A673 (cell line): ENCODE data around the gene EIF2B2. TPM values are rescaled to one million over a fixed set of nuclear protein-coding genes. Genes with fewer than 3 reads are reported as not detected.
A peak's percentile ranks its signal among the peaks of the same experiment; 100 is the strongest.

Experiments
- BruUV-seq: library from RNA; stranded (reverse); fragments of 400-500 nt; replicated peaks from 2 replicates; lab custom pipeline; 2021; lab: Mats Ljungman, UMichigan
- CTCF ChIA-PET: fragments of 300-600 bp; sonication (Branson Sonifier 250); formaldehyde crosslinking; loops from one replicate; lab custom pipeline; 2022; ENCODE audit warnings: antibody characterized with exemption; lab: Charles Lee
- POLR2A ChIA-PET: fragments of 300-600 bp; sonication (Branson Sonifier 250); formaldehyde crosslinking; loops from one replicate; lab custom pipeline; 2022; ENCODE audit warnings: antibody characterized with exemption; ENCODE audit not compliant: low non-redundant PET; lab: Charles Lee
- DNase-seq: peaks from one replicate; pipeline ENCODE4 v3.0.0-alpha.2; 2015; ENCODE audit warnings: low spot score
- H3K27ac ChIP-seq: fragments of 200-600 bp; sonication (generic); 2 replicates; pipeline ENCODE4 v1.5.1; 2016; ENCODE audit warnings: mixed run types, low read depth, mild to moderate bottlenecking, mixed read lengths, antibody characterized with exemption, low read length; ENCODE audit not compliant: poor library complexity, severe bottlenecking
- H3K27me3 ChIP-seq: fragments of 200-600 bp; sonication (generic); replicated peaks from 2 replicates; pipeline ENCODE4 v1.6.1; 2017; ENCODE audit warnings: mixed run types, low read depth, mild to moderate bottlenecking, mixed read lengths, antibody characterized with exemption, low read length; ENCODE audit not compliant: insufficient read depth, poor library complexity
- H3K36me3 ChIP-seq: fragments of 200-600 bp; sonication (generic); 2 replicates; pipeline ENCODE4 v1.6.1; 2016; ENCODE audit warnings: mixed run types, mild to moderate bottlenecking, mixed read lengths, antibody characterized with exemption, low read length; ENCODE audit not compliant: insufficient read depth, poor library complexity, severe bottlenecking
- H3K4me1 ChIP-seq: fragments of 200-600 bp; sonication (generic); 2 replicates; pipeline ENCODE4 v1.6.1; 2017; ENCODE audit warnings: mixed run types, mild to moderate bottlenecking, mixed read lengths, antibody characterized with exemption, low read length; ENCODE audit not compliant: insufficient read depth, poor library complexity, severe bottlenecking
- H3K4me3 ChIP-seq: fragments of 200-600 bp; sonication (generic); 2 replicates; pipeline ENCODE4 v1.5.1; 2016; ENCODE audit warnings: low read depth, mixed run types, mild to moderate bottlenecking, mixed read lengths, low read length; ENCODE audit not compliant: poor library complexity, severe bottlenecking
- H3K9me3 ChIP-seq: fragments of 200-600 bp; sonication (generic); 2 replicates; pipeline ENCODE4 v1.6.1; 2016; ENCODE audit warnings: mixed run types, low read depth, mild to moderate bottlenecking, mixed read lengths, antibody characterized with exemption, low read length; ENCODE audit not compliant: poor library complexity, severe bottlenecking
- EZH2 ChIP-seq: fragments of 200-600 bp; sonication (generic); IDR thresholded peaks from 2 replicates; pipeline ENCODE4 v1.6.1; 2017; ENCODE audit warnings: borderline replicate concordance, low read depth, mild to moderate bottlenecking, mixed read lengths, antibody characterized with exemption, low read length; ENCODE audit not compliant: poor library complexity, severe bottlenecking
- intact Hi-C: fragments of 100-400 bp; cut with micrococcal nuclease; formaldehyde crosslinking; loops from one replicate; pipeline ENCODE4 v1.10.0; 2022; ENCODE audit not compliant: unreplicated experiment
- total RNA-seq: library from RNA; stranded (reverse); gene quantifications from 2 replicates; pipeline ENCODE4 v1.2.3, GENCODE V29; 2021
- TF ChIP-seq, protein P1 (sequence below): fragments of 300-800, 200-600 bp; sonication (generic); conservative IDR thresholded peaks from 2 replicates; pipeline ENCODE4 v1.5.1; 2017; ENCODE audit warnings: low read depth, mild to moderate bottlenecking, antibody characterized with exemption, low read length, moderate library complexity, mixed read lengths

The EIF2B2 gene
- total RNA-seq, 1 experiment from 2014 or later = 106 TPM

DNA sequence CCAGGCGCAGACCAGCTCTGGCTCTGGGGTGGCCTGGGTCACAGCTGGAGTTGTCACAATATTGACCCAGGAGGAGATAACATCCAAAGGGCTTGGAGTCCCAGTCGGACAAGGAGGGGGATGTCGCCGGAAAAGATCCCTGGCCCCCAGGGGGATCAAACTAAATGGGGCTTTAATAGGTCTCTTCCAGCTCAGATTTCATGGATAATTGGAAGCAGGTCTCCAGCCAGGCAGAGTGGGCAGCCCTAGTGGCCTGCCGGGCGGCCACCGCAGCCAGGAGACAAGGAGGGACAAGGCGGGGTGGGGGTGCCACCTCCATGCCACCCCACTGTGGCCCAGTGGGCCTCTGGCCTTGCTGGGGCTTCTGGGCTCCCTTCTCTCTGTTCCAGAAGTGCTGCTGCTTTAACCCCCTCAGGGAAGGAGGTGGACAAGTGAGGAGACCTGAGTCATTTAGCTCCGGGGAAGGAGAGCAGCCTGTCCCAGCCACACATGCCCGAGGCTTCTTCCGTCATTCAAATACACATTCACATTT lies 24.2 kb upstream of the EIF2B2 start:
- DNase-seq = peak; percentile 54
- intact Hi-C loops = no loop called here
- CTCF ChIA-PET = no interaction called here
- Histone ChIP-seq H3K27me3 (no peaks in the 10 kb centered on the region), H3K4me1 (peaks cover 51% of the 10 kb centered on the region), H3K27ac (peak overlapping the region; percentile 81), H3K9me3 (no peaks in the 10 kb centered on the region), H3K4me3 (no peak overlapping the region), H3K36me3 (no peaks in the 10 kb centered on the region)
- POLR2A ChIA-PET = no interaction called here
- no TSS peak for BruUV-seq
- TF ChIP-seq EZH2 = no peak
- TF ChIP-seq, protein P1, sequence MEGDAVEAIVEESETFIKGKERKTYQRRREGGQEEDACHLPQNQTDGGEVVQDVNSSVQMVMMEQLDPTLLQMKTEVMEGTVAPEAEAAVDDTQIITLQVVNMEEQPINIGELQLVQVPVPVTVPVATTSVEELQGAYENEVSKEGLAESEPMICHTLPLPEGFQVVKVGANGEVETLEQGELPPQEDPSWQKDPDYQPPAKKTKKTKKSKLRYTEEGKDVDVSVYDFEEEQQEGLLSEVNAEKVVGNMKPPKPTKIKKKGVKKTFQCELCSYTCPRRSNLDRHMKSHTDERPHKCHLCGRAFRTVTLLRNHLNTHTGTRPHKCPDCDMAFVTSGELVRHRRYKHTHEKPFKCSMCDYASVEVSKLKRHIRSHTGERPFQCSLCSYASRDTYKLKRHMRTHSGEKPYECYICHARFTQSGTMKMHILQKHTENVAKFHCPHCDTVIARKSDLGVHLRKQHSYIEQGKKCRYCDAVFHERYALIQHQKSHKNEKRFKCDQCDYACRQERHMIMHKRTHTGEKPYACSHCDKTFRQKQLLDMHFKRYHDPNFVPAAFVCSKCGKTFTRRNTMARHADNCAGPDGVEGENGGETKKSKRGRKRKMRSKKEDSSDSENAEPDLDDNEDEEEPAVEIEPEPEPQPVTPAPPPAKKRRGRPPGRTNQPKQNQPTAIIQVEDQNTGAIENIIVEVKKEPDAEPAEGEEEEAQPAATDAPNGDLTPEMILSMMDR = no peak

GRCh38 chr14:74979029-74979428 lies 23.7 kb upstream of the EIF2B2 start:
- no TSS peak for BruUV-seq
- intact Hi-C loops = no loop called here
- Histone ChIP-seq H3K36me3 (no peaks in the 10 kb centered on the region), H3K27ac (peak overlapping the region; percentile 81), H3K9me3 (no peaks in the 10 kb centered on the region), H3K27me3 (no peaks in the 10 kb centered on the region), H3K4me1 (peaks cover 51% of the 10 kb centered on the region), H3K4me3 (no peak overlapping the region)
- ChIA-PET POLR2A (no interaction called here), CTCF (interaction anchor here (0.5 to 0.7 kb wide), 2 partner anchors 30 to 109 kb away, joined by 3 read pairs; no protein-coding TSS in a partner anchor)
- DNase-seq = no peak
- TF ChIP-seq EZH2 = no peak
- TF ChIP-seq, protein P1 = no peak

GRCh38 chr14:74979442-74980397 lies 23.0 kb upstream of the EIF2B2 start:
- Histone ChIP-seq H3K36me3 (no peaks in the 10 kb centered on the region), H3K27ac (peak overlapping the region; percentile 81), H3K4me3 (no peak overlapping the region), H3K27me3 (no peaks in the 10 kb centered on the region), H3K9me3 (no peaks in the 10 kb centered on the region), H3K4me1 (peaks cover 51% of the 10 kb centered on the region)
- intact Hi-C loops = no loop called here
- no TSS peak for BruUV-seq
- DNase-seq = peak; percentile 82
- ChIA-PET POLR2A (interaction anchor here (0.5 kb wide), 1 partner anchor 677 kb away, joined by 9 read pairs; no protein-coding TSS in a partner anchor), CTCF (interaction anchor here (0.5 to 1.0 kb wide), 3 partner anchors 22 to 108 kb away, joined by 3 read pairs; no protein-coding TSS in a partner anchor)
- TF ChIP-seq, protein P1 = peak; percentile 40; the same call in 1 of the 2 replicates
- TF ChIP-seq EZH2 = no peak
